ENCODE results near the gene ADAP1. TPM values are rescaled to one million over a fixed set of nuclear protein-coding genes. Genes with fewer than 3 reads are reported as not detected.
A peak's percentile ranks its signal among the peaks of the same experiment; 100 is the strongest.

Gene ADAP1
- total RNA-seq, 1 experiment from 2014 or later = 16.4 TPM

DNA sequence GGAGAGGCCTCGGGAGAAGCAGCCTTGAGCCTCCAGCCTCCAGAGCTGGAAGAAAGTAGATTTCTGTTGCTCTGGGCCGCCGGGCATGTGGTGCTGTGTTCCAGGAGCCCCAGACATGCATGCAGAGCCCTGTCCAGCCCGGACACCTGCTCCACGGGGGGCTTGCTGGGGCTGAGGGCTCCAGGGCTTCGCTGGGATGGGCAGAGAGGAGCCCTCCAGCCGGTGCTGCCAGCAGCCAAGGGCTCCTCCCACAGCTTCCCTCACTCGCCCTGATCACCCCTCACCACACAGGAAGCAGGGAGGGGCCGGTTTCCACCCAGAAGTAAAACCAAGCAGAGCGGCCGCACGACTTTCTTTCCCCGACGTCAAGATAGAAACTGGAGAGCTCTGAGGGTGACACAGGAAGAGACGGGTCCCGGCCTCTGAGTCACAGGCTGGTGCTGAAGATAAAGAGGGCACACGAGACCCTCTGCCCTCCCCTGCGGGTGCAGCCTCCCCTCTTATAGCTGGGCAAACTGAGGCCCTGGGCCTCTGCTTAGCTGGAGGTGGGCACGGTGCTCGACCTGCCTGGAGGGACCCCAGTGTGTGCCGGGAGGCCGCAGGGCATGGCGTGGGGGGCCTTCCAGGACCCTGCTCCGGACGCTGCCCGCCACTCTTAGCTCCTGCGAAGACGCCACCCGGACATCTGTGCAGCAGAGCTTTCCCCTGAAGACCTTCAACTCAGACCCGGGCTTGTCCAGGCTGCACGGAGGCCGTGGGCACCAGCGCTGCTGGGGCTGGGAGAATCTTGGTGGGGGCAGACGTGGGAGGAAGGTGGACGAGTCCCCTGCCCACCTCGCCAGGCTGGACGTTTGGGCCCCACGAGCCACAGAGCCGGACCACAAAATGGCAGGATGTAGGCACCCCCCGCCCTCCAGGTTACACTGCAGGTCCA lies 31.1 kb downstream of the ADAP1 start:
- Histone ChIP-seq H3K27ac (ENCODE audit: low read depth, low read length, poor library complexity, severe bottlenecking) (peak overlapping the region; percentile 28), H3K4me3 (ENCODE audit: low read depth, low read length, poor library complexity, severe bottlenecking) (no peak overlapping the region), H3K9me3 (ENCODE audit: low read depth, low read length, poor library complexity, severe bottlenecking) (no peaks in the 10 kb centered on the region), H3K27me3 (replicated peaks; ENCODE audit: insufficient read depth, low read depth, low read length, poor library complexity) (no peaks in the 10 kb centered on the region), H3K4me1 (ENCODE audit: insufficient read depth, low read length, poor library complexity, severe bottlenecking) (peaks cover 8% of the 10 kb centered on the region), H3K36me3 (ENCODE audit: insufficient read depth, low read length, poor library complexity, severe bottlenecking) (no peaks in the 10 kb centered on the region)
- BruUV-seq (replicated peaks) = no TSS peak
- intact Hi-C loops (cut with micrococcal nuclease; ENCODE audit: unreplicated experiment) = no loop called here
- TF ChIP-seq EZH2 (IDR thresholded peaks at IDR 0.05; ENCODE audit: borderline replicate concordance, low read depth, low read length, poor library complexity, severe bottlenecking) (no peak), CTCF (conservative IDR thresholded peaks at IDR 0.05; ENCODE audit: low read depth, low read length) (no peak)
- ChIA-PET CTCF (interaction anchor here (0.5 kb wide), 1 partner anchor 32 kb away, joined by 5 read pairs; no protein-coding TSS in a partner anchor), POLR2A (ENCODE audit: low non-redundant PET) (no interaction called here)
- peak; percentile 60 for DNase-seq (ENCODE audit: low spot score)

GRCh38 chr7:922334-923107 lies 32.0 kb downstream of the ADAP1 start:
- ChIA-PET CTCF (no interaction called here), POLR2A (ENCODE audit: low non-redundant PET) (no interaction called here)
- intact Hi-C loops (cut with micrococcal nuclease; ENCODE audit: unreplicated experiment) = no loop called here
- Histone ChIP-seq H3K36me3 (ENCODE audit: insufficient read depth, low read length, poor library complexity, severe bottlenecking) (no peaks in the 10 kb centered on the region), H3K27ac (ENCODE audit: low read depth, low read length, poor library complexity, severe bottlenecking) (peak overlapping the region; percentile 28), H3K9me3 (ENCODE audit: low read depth, low read length, poor library complexity, severe bottlenecking) (no peaks in the 10 kb centered on the region), H3K27me3 (replicated peaks; ENCODE audit: insufficient read depth, low read depth, low read length, poor library complexity) (no peaks in the 10 kb centered on the region), H3K4me1 (ENCODE audit: insufficient read depth, low read length, poor library complexity, severe bottlenecking) (peaks cover 8% of the 10 kb centered on the region), H3K4me3 (ENCODE audit: low read depth, low read length, poor library complexity, severe bottlenecking) (no peak overlapping the region)
- TF ChIP-seq EZH2 (IDR thresholded peaks at IDR 0.05; ENCODE audit: borderline replicate concordance, low read depth, low read length, poor library complexity, severe bottlenecking) (no peak), CTCF (conservative IDR thresholded peaks at IDR 0.05; ENCODE audit: low read depth, low read length) (no peak)
- DNase-seq (ENCODE audit: low spot score) = no peak
- BruUV-seq (replicated peaks) = no TSS peak

DNA sequence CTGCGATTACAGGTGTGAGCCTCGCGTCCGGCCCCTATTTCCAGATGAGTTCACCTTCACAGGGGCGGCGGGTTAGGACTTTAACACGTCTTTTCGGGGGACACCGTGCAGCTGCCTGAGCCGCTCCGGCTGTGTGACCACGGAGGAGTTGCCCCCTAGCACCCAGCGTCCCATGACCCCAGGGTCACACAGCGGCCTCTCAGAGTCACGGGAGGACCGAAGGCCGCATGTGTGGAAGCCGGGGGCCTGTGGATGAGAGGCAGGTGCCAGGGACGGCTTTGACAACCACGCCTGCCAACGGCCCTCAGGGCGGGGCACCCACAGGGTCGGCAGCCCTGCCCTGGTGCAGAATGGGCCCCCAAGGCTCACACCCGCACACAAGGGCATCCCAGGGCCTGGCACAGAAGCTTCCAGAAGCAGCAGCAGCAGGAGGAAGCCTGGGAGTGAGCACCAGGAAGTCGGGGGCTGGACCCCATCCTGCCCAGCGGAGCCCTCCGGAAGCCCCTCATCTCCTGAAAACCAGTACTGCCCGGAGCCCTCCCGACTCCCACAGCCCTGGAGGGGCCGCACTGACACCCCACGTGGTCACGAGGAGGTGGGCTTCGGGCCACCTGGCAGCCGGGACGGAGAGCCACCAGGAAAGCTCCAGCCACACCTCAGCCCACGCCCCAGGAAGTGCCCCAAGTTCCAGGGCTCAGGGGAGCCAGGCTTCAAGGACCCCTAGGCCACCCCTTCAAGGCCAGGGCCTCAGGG lies 32.7 kb downstream of the ADAP1 start:
- intact Hi-C loops (cut with micrococcal nuclease; ENCODE audit: unreplicated experiment) = no loop called here
- H3K27ac ChIP-seq (ENCODE audit: low read depth, low read length, poor library complexity, severe bottlenecking) = no peak overlapping the region
- no peak overlapping the region for H3K4me3 ChIP-seq (ENCODE audit: low read depth, low read length, poor library complexity, severe bottlenecking)
- H3K9me3 ChIP-seq (ENCODE audit: low read depth, low read length, poor library complexity, severe bottlenecking) = no peaks in the 10 kb centered on the region
- H3K36me3 ChIP-seq (ENCODE audit: insufficient read depth, low read length, poor library complexity, severe bottlenecking) = no peaks in the 10 kb centered on the region
- ChIA-PET POLR2A (ENCODE audit: low non-redundant PET) (no interaction called here), CTCF (no interaction called here)
- no peak for DNase-seq (ENCODE audit: low spot score)
- BruUV-seq (replicated peaks) = no TSS peak
- H3K4me1 ChIP-seq (ENCODE audit: insufficient read depth, low read length, poor library complexity, severe bottlenecking) = peaks cover 8% of the 10 kb centered on the region
- TF ChIP-seq CTCF (conservative IDR thresholded peaks at IDR 0.05; ENCODE audit: low read depth, low read length) (no peak), EZH2 (IDR thresholded peaks at IDR 0.05; ENCODE audit: borderline replicate concordance, low read depth, low read length, poor library complexity, severe bottlenecking) (no peak)
- H3K27me3 ChIP-seq (replicated peaks; ENCODE audit: insufficient read depth, low read depth, low read length, poor library complexity) = no peaks in the 10 kb centered on the region

Measured in A673 (cell line).